ENCODE data around the gene SPATA18.

GRCh38 chr4:52037689-52038102 is 13.4 kb upstream of the SPATA18 start:
- TF ChIP-seq, protein P1, sequence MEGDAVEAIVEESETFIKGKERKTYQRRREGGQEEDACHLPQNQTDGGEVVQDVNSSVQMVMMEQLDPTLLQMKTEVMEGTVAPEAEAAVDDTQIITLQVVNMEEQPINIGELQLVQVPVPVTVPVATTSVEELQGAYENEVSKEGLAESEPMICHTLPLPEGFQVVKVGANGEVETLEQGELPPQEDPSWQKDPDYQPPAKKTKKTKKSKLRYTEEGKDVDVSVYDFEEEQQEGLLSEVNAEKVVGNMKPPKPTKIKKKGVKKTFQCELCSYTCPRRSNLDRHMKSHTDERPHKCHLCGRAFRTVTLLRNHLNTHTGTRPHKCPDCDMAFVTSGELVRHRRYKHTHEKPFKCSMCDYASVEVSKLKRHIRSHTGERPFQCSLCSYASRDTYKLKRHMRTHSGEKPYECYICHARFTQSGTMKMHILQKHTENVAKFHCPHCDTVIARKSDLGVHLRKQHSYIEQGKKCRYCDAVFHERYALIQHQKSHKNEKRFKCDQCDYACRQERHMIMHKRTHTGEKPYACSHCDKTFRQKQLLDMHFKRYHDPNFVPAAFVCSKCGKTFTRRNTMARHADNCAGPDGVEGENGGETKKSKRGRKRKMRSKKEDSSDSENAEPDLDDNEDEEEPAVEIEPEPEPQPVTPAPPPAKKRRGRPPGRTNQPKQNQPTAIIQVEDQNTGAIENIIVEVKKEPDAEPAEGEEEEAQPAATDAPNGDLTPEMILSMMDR (conservative IDR thresholded peaks at IDR 0.05), result no peak
- TF ChIP-seq EZH2 (IDR thresholded peaks at IDR 0.05; ENCODE audit: low read depth), result no peak

Data from PC-9 (cell line).